D341Med (cell line): Measurements from ENCODE around the gene LMX1B.
"Not testable (repeated sequence)": the region's sequence is repeated elsewhere in the genome, so short reads cannot be mapped to it uniquely, and the experiment has no call there.

ENCODE experiments used
- DNase-seq: peaks from one replicate; pipeline ENCODE4 v3.0.0; 2012; ENCODE audit warnings: low spot score

Gene LMX1B

DNA sequence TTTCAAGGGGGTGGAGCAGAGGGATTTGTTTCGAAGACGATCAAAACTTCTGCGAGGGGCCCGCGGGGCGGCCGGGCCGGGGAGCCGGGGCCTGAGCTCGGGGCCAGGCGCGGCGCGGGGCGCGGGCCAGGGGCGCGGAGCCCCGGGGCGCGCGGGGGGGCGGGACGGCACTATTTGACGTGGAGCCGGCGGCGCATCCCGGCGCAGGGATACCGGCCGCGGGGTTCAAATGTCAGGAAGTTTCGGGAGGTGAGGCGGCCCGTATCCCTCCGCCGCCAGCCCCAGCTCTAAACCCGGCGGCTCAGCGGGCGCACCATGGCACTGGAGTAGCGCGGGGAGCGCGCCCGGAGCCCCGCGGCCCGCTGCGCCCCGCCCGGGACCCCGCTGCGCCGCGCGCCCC is at the start of gene LMX1B:
Gene LMX1B (plus strand): TSS at position 278 of the 400 bp plus-strand sequence. CDS start 522 bp downstream, outside the sequence.
- peak; percentile 78 for DNase-seq

DNA sequence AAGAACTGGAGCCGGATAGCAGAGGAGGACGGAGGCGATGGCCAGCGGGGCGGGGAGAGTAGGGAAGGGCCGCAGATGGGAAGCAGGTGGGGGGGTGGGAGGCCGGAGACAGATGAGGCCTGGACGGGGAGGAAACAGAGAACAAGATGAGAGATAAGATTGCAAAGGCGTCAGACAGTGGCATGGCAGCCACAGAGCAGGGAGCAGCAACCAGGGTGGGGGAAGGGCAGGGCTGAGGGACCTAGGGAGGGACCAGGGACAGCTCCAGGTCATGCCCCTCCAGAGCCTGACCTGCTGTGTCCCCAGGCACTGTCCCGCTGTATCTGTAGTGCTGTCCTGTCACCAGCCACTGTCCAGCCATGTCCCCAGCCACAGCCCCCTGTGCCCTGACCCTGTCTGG is 49.6 kb upstream of the LMX1B start:
- no peak for DNase-seq

DNA sequence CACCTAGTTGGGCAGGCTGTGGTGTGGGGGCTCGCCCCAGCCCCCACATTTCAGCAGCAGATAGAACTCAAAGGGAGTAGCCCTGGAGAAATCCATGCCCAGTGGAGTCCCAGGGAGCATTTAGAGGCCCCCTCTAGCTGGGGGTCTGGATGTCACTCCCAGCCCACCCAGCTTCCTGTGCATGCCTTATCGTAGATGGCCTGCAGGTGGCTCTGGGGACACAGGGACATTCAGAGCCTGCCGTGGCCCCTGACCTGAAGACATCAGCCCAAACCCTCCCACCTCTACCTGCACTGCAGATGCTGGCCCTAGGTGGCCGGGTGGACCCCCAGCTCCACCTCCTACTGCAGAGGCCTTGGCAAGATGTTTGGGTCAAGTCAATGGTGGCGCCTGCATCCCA is 49.0 kb upstream of the LMX1B start:
- DNase-seq = peak; percentile 37

DNA sequence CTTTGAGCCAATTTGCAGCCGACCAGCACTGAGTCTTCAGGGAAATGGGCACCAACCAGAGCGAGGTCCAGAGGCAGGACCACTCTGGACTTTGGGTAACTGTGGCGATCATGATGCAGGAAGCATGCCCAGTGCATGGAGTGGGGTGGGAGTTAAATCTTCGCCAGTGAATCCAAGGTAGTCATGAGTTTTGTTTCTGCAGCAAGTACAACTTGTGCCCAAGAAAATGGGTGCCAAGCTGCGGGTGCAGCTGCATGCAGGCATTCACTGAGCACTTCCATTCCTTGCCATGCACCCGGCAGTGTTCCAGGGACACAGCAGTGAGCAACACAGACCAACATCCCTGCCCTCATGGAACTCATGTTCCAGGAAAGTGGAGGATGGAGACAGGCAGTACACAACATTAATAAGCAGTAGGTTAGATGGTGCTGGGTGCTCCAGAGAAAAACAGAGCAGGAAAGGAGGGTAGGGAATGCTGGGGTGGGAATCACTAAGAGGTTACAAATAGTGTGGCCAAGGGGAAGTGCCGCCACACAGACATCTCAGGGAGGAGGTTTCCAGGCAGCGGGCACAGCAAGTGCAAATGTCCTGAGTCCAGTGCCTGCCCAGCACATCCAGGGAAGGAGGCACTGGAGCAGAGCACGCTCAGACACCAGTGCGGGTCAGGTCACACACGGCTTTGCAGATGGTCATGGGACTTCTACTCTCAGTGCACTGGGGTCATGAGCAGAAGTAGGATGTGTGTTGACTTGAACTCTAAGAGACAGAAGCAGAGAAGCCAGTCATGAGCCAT is 48.2 kb upstream of the LMX1B start:
- DNase-seq = no peak

DNA sequence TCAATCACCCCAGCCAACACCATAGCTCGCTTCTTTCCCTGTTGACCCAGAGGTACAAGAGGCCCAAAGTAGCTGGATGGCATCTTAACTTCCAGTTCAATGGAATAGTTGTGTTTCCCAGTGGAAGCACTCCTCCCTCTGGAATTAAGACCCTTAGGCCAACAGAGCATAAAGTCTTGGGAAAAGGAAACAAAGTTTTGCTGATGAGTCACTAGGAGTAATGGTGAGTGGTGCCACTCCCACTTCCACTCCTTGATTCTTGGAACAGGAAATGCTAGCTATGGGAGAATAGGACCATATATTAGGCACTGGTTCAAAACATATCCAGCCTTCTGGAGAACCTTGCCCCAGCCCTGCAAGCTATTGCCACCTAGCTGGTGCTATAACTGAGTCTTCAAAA is 44.7 kb upstream of the LMX1B start:
- no peak for DNase-seq

DNA sequence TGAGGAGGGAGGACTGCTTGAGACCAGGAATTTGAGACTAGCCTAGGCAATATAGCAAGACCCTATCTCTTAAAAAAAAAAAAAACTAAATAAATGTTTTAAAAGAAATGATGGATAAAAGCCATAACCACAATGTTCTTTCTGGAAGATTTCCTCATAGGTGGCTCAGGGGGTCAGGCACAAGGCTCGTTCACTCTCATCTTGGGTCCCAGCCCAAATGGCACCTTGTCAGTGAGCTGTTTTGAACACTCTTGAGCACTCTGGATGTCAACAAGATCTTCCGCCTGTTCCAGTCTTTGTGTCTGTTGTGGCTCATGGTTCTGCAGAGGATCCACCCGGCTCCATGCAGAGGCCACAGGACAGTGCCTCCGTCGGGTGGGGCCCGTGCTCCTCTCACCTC is 35.7 kb upstream of the LMX1B start:
- no peak for DNase-seq

DNA sequence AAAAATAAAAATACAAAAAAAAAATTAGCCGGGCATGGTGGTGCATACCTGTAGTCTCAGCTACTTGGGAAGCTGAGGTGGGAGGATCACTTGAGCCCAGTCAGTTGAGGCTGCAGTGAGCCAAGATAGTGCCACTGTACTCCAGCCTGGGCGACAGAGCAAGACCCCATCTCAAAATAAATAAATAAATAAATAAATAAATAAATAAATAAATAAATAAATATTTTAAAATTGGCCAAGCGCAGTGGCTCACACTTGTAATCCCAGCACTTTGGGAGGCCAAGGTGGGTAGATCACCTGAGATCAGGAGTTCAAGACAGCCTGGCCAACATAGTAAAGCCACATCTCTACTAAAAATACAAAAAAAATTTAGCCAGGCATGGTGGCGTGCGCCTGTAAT is 33.4 kb upstream of the LMX1B start:
- DNase-seq = not testable (repeated sequence)

DNA sequence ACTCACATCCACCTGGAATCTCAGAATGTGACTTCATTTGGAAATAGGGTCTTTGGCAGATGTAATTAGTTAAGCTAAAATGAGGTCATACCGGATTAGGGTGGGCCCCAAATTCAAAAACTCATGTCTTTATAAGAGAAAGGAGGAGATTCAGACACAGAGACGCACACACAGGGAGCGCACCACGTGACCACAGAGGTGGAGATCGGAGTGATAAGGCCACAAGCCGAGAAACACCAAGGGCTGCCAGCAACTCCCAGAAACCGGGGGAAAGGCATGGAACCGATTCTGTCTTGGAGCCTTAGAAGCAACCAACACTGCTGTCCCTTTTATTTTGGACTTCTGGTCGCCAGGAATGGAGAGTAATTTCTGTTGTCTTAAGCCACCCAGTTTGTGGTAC is 31.8 kb upstream of the LMX1B start:
- DNase-seq = no peak

DNA sequence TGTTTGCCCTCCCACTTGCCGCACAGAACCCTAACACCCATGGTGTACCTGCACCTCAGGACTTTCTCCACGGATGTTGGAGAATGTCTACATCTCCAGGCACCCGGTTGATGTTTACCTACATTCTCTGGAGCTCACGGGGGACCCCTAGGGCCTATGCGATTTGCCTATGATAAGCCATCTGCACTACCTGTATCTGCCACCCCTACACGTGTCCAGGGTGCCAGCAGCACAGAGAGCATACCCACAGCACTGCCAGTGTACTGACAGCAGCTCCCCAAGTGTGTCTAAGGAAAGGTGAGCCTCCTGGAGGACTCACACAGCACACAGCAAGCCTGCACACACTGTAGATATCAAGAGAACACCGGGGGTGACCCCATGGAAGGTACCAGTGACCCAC is 31.3 kb upstream of the LMX1B start:
- no peak for DNase-seq

DNA sequence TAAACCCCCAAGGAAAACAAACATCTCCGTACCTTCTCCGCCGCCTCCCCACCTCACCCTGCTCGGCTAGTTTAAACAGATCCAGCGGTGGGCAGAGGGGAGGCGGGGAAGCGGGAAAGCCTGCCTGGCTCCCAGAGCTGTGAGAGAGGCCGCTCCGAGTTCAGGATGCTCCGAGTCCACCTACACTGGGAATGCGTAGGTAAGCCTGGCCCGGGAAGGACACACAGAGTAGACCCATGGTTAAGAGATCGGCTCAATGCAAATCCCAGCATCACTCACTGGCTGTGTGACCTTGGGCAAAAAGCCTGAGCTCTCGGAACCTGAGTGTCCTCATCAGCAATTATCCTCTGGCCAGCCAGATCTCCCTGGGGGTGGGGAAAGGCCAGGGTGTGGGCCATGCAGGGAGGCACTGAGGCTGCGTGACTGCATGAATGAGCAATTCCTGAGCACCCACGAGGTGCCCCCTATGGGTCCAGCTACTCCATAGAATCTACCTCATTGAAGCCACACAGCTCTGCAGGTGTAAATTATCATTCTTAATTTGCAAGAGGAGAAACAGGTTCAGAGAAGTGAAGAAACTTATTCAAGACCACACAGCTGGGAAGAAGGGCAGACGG is 30.5 kb upstream of the LMX1B start:
- DNase-seq = no peak

DNA sequence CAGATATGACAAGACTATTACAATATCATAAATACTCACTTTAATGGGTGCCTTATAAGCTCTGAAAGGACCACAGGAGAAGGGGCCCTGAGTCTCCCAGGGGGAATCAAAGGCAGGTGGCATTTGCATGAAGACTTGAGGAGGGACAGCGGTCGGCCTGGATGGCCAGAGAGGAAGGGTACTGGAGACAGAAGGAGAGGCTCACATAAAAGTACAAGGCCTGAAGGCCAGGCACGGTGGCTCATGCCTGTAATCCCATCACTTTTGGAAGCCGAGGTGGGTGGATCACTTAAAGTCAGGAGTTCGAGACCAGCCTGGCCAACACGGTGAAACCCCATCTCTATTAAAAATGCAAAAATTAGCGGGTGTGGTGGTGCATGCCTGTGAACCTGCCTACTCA is 29.1 kb upstream of the LMX1B start:
- DNase-seq = no peak

DNA sequence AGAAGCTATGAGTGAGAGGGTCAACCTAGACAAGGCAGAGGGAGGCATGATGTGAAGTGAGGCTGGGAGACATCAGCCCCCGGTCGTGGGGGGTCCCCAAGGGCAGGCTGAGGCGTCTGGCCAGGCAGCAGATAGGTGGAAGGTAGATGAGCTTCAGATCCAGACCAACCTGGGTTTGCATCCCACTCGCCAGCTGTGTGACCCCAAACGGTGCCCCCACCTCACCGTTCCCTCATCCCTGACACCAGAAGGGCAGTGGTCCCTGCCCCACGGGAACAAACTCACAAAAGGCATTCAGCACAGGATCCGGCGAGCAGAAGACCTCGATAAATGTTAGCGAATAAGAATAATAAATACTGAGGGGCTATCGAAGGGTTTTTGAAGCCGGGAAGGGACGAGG is 27.5 kb upstream of the LMX1B start:
- DNase-seq = no peak

DNA sequence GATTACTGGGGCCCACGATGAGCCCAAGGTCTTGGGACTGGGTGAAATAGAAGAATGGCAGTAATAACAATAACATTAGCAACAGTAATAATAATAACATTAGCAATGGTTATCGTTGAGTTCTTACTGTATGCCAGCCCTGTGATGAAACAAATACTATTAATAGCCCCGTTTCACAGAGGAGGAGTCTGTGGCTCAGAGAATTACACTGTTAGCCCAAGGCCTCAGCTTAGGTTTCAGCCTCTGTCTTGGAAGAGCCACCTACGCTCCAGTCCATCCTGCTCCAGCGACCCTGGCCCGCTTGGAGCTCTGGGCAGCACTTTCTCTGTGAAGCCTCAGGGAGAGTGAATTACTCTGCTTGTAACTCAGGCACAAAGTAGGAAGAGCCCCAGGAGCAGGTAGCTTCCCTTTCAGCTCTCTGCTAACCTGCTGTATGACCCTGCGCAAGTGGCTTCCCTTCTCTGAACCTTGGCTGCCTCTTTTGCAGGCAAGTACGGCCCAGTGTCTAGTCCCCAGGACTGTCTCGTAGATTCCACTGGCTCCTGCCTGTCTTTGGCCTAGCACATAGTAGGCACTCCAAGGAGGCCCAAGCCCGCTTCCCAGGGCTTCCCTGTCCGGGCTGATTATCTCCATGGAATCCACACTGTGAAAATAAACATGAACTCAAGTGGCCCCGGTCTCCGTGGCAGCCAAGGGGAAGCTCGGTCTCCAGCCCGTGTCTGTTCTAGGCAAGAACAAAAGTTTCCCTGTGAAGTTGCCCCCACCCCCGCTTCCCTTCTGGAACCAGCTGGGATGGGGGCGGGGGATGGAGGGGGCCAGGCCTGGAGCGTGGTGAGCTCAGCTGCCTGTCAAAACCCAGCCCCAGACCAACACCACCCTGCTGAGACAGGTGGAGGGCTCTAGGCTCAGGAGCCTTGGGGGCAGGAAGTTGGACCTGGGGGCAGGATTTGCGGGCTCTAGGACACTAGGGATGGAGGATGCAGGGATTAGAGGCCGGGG is 26.2 kb upstream of the LMX1B start:
- DNase-seq = no peak

DNA sequence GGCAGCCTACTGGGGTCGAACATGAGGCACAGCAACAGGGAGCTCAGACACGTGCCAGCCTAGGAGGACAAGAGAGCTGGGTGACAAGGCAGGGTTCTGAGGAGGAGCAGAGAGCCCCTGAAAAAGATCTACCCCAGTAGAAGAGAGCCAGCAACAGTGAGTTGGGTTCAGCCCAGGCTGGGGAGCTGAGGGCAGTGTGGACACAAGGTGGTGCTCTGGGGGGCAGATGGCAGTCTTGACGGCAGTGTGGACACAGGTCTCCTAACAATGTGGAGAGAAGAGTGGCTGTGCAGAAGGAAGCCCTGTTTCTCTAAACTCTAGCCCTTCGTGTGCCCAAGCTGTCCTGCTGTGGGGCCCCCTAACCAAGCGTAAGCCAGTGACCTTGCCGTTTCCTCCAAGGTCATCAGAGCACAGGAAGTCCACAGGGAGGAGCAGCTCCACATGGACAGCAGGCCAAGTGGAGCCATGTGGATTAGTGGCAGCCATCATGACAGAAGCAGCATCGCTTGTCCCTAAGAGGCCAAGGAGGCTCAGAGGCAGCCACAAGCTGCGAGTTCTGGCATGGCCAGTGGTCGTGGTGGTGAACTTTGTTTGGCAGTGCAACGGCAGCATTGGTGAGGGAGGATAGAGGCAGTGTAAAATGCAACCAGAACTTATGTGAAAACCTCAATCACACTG is 25.1 kb upstream of the LMX1B start:
- no peak for DNase-seq

DNA sequence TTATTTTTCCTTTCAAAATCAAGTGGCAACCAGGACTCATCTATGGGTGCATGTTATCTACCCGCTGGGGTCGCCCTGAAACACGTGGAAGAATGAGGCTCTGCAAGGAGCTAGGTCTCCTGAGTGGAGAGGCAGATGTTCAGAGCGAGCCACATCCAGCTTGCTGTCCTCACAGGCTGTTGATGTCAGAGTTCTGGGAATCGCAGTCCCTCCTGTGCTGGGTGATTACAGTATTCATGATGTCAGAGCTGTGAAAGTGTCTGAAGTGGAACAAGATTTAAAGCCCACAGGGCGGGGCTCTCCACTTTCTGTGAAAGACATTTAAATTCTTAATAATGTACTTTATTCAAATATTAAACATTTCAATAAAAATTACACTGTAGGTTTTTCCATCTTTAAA is 24.4 kb upstream of the LMX1B start:
- no peak for DNase-seq

DNA sequence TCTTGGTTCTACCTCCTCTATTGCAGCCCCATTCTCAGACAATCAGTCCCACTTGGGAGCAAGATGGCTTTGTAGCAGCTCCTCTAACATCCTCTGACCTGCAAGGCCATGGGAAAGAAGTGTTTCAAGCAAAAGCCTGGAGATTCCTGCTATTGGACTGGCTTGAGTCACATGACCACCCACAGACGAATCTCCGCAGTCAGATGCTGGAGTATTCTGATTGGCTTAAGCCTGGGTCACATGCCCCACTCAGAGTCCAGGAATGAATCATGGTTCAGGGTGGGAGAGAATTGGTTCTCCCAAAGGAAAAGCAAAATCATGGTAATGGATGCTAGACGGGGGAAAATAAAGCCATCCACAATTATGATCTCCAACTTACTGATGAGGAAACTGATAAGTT is 22.6 kb upstream of the LMX1B start:
- no peak for DNase-seq

DNA sequence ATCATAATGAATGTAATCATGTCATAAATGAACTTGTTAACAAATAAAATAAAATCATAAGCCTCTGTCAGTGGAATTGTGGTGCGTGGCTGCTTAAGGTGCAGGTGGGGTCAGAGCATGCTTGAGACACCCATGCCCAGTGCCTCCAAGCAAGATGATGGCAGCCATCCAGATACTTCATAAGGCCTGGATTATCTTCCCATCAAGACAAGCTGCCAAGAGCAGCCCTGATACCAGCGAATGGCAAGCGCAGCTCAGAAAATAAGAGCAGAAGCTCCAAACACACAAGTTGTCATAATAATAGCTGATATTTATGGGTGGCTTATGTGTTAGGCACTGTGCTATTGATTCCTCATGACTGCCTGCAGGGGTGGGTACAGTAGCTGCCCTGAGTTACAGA is 21.8 kb upstream of the LMX1B start:
- peak; percentile 68 for DNase-seq

DNA sequence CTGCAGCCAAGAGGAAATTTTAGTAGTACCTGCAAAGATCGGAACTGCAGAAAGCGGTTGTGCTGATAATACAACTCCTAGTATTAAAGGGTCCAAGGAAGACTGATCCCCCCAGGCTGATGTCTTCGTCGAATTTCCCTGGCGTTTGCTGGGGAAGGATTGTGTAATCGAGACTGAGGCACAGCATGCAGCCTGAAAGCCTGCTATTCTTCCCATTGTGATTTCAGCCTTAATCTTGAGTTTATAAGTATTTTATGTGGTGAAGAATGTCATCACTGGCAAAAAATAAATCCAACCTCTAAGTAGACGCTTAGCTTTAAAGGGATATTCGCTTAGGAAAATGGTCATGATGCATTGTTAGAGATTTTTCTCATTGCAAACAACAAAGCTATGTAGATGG is 21.3 kb upstream of the LMX1B start:
- DNase-seq = no peak

DNA sequence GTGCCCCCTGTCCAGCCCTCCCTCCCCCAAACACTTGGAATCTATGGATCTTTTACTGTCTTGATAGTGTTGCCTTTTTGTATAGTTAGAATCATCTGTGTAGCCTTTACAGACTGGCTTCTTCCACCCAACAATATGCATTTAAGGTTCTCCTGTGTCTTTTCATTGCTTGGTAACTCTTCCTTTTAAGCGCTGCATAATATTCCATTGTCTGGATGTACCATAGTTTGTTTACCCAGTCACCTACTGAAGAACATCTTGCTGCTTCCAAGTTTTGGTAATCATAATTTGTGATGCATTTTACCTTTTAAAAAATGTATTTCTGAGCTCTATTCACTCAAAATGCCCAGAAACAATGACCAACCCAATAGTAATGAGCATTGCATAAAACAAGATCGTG is 17.7 kb upstream of the LMX1B start:
- DNase-seq = no peak

DNA sequence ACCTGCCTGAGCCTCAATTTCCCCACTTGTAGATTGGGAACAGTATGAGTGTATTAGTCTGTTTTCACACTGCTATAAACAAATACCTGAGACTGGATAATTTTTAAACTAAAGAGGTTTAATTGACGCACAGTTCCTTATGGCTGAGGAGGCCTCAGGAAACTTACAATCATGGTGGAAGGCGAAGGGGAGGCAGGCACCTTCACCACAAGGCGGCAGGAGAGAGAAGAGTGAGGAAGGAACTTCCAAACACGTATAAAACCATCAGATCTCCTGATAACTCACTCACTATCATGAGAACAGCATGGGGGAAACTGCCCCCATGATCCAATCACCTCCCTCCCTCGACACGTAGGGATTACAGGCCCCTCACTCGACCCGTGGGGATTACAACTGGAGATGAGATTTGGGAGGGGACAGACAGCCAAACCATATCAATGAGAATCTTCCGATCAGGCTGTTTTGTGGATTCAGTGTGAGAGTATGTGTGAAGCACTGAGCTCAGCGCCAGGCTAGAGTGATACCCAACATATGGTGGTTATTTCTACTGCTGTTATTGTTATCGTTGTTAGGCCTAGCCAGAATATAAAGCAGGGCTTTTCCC is 14.6 kb upstream of the LMX1B start:
- DNase-seq = no peak
